Bronchial epithelial cell (primary cell): ENCODE results near the gene PDCD10. TPM values are rescaled to one million over a fixed set of nuclear protein-coding genes. Genes with fewer than 3 reads are reported as not detected.

ENCODE experiments used
- DNase-seq: peaks from one replicate; pipeline ENCODE4 v3.0.0-alpha.2; 2010; ENCODE audit warnings: low read depth
- FAIRE-seq: peaks from 2 replicates; lab custom pipeline; 2011; peaks lifted over from hg19 to GRCh38; lab: Jason Lieb, UNC
- H3K27me3 ChIP-seq: 2 replicates; pipeline ENCODE4 v1.5.1; 2011; ENCODE audit warnings: low read length; ENCODE audit not compliant: control insufficient read depth, insufficient read depth
- H3K36me3 ChIP-seq: 2 replicates; pipeline ENCODE4 v1.5.1; 2011; ENCODE audit warnings: low read length; ENCODE audit not compliant: control insufficient read depth, insufficient read depth
- H3K4me3 ChIP-seq: 2 replicates; pipeline ENCODE4 v1.5.1; 2011; ENCODE audit warnings: mild to moderate bottlenecking, low read depth, low read length, control low read depth
- total RNA-seq: library from RNA; depleted of rRNA; stranded (reverse); fragments of >200 nt; gene quantifications from 2 replicates; pipeline ENCODE4 v1.2.1, GENCODE V29; 2014
- TF ChIP-seq, protein P1 (sequence below): IDR thresholded peaks from 2 replicates; pipeline ENCODE4 v1.5.1; 2011; ENCODE audit warnings: mild to moderate bottlenecking, moderate library complexity, low read length, control low read depth, inconsistent platforms; ENCODE audit not compliant: insufficient read depth, severe bottlenecking

Gene PDCD10
- total RNA-seq, 1 donor from 2014 or later = 83.2 TPM

DNA sequence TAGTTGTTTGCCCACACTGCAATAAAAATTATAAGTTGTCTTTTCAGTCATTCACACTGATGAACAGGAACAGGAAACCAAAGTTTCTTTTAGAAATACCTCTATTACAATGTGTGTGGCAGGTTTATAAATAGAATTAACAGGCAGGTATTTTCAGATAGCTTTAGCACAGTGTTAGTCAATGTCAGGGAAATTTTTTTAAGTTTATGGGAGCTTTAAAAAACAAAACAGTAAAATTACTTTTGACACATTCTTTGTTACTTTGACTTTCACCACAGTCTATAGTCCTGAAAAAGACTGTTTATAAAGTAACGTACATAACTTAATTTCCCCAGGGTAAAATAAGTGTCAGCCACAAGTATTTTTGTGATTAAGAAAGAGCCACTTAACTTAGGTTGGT, 38.9 kb upstream of the PDCD10 start:
- FAIRE-seq (no peak), DNase-seq (no peak)
- no peaks in the 10 kb centered on the region for H3K36me3 ChIP-seq
- TF ChIP-seq, protein P1, sequence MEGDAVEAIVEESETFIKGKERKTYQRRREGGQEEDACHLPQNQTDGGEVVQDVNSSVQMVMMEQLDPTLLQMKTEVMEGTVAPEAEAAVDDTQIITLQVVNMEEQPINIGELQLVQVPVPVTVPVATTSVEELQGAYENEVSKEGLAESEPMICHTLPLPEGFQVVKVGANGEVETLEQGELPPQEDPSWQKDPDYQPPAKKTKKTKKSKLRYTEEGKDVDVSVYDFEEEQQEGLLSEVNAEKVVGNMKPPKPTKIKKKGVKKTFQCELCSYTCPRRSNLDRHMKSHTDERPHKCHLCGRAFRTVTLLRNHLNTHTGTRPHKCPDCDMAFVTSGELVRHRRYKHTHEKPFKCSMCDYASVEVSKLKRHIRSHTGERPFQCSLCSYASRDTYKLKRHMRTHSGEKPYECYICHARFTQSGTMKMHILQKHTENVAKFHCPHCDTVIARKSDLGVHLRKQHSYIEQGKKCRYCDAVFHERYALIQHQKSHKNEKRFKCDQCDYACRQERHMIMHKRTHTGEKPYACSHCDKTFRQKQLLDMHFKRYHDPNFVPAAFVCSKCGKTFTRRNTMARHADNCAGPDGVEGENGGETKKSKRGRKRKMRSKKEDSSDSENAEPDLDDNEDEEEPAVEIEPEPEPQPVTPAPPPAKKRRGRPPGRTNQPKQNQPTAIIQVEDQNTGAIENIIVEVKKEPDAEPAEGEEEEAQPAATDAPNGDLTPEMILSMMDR = no peak
- H3K4me3 ChIP-seq = no peak overlapping the region
- no peaks in the 10 kb centered on the region for H3K27me3 ChIP-seq

DNA sequence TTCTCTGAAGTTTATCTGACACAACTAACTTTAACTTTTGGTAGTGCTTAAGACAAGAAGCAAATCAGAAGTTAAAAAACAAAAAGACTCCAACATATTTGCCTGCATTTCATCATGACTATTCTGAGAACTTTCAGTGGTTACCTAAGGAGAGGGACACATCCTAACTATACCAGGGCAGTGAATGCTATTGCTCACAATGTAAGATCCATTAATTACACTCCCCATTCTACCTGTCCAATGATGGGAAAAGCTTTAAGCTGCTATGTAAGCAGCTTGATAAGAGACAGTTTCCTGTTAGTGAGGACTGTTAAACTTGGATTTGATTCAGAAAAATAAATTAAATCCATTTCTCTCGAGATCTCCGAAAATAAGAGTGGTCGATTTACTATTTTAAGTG, 38.3 kb upstream of the PDCD10 start:
- TF ChIP-seq, protein P1 = no peak
- no peak for FAIRE-seq
- H3K27me3 ChIP-seq = no peaks in the 10 kb centered on the region
- DNase-seq = no peak
- H3K4me3 ChIP-seq = no peak overlapping the region
- H3K36me3 ChIP-seq = no peaks in the 10 kb centered on the region

DNA sequence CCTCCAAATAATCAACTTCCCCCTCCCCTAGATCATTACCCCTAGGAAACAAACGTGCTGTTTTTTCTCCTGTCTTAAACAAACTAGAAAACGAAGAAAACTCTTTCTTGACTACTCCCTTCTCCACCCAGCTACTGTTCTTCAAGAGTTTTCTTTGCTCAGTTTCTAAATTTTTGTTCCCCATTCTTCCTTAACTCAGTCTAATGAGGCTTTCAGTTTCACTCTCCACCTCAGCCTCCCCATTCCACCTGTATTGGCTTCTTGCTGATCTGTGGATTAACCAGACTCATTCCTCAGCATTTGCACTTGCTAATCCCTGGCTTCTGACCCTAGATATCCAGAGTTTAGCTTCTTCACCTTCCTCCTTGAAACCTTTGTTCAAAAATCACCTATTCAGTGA, 27.6 kb upstream of the PDCD10 start:
- no peak for DNase-seq
- no peaks in the 10 kb centered on the region for H3K36me3 ChIP-seq
- FAIRE-seq = no peak
- no peaks in the 10 kb centered on the region for H3K27me3 ChIP-seq
- no peak overlapping the region for H3K4me3 ChIP-seq
- TF ChIP-seq, protein P1 = no peak

DNA sequence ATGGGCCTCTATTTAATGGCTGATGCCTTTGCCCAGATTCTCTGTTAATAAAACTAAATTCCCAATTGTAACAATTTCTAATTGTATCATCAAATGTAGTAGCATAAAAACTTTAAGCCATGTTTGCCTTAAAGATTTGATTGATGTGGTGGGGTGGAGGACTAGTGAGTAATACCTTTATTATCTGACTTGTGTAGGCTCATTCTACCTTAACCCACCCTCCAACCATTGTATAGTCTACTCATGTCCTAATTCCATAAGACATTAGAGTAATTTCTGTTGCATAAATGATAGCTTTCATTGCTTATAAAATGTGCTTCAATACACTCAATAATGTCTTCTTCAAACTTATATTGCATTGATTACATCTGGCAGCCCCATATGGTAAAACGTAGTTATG, 26.6 kb upstream of the PDCD10 start:
- DNase-seq = peak; percentile 9

DNA sequence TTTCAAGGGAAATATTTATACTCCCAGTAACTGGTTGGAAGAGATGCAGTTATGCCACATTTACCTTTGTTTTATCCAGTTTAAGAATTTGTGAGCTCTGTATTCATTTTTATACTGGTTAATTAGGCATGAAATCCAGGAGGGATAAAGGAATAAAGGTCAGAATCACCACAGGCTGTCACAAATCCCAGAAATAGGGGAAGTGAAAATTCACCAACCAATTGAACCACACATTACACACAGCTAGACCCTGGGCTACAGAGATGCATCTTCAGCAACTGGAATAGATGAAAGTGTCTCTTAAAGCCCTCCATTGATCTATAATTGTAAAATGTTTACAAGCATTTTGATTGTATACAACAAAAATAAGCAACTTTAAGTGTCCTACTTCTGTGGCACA, 19.4 kb upstream of the PDCD10 start:
- Histone ChIP-seq H3K36me3 (no peaks in the 10 kb centered on the region), H3K4me3 (no peak overlapping the region), H3K27me3 (no peaks in the 10 kb centered on the region)
- TF ChIP-seq, protein P1 = no peak
- no peak for DNase-seq
- FAIRE-seq = no peak

More for the DNA sequence above, 26.6 kb upstream of the PDCD10 start:
- H3K36me3 ChIP-seq = no peaks in the 10 kb centered on the region
- FAIRE-seq = no peak
- H3K27me3 ChIP-seq = no peaks in the 10 kb centered on the region
- TF ChIP-seq, protein P1 = no peak
- no peak overlapping the region for H3K4me3 ChIP-seq

DNA sequence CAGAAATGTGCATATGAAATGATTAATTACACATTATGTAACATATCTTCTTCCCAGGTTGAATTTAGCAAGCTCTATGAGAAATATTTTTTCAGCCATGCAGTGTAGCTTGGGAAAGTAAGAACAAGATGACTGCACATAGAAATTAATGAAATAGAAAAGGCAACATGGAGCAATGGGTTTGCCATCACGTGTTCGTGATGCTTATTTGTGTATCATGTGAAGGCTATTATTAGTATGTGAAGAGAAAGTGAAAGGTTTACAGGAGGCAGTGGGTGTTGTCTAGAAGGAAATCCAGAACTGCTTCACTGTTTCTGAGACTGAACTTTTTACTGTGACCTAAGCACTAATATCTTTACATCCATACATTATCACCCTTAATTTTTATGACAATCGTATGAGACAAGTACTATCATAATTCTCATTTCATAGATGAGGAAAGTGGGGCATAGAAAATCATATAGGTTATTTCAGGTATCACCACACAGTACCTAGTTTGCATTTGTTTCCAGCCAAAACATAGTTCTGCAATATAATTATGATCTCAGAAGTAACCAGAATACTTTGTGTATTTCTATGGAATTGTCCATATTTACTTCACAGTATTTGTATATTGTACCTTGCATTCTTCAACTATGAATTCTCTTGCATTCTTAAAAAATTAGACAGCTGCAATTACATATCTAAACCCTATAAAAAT, 15.7 kb upstream of the PDCD10 start:
- Histone ChIP-seq H3K27me3 (no peaks in the 10 kb centered on the region), H3K36me3 (no peaks in the 10 kb centered on the region), H3K4me3 (no peak overlapping the region)
- TF ChIP-seq, protein P1 = no peak
- FAIRE-seq (no peak), DNase-seq (no peak)
